ENCODE results near the gene TMED5.

DNA sequence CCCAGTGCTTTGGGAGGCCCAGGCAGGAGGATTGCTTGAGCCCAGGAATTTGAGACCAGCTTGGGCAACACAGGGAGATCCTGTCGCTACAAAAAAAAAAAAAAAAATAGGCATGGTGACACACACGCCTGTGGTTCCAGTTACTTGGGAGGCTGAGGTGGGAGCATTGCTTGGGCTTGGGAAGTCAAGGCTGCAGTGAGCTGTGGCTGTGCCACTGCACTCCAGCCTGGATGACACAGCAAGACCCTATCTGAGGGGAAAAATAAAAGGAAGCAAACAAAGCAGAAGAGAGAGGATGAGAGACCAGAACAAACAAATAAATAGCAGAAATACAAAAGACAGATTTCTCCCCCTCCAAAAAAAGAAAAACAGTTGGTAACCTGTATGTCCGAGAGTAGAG lies 67.1 kb downstream of the TMED5 start:
- TF ChIP-seq, protein P1, sequence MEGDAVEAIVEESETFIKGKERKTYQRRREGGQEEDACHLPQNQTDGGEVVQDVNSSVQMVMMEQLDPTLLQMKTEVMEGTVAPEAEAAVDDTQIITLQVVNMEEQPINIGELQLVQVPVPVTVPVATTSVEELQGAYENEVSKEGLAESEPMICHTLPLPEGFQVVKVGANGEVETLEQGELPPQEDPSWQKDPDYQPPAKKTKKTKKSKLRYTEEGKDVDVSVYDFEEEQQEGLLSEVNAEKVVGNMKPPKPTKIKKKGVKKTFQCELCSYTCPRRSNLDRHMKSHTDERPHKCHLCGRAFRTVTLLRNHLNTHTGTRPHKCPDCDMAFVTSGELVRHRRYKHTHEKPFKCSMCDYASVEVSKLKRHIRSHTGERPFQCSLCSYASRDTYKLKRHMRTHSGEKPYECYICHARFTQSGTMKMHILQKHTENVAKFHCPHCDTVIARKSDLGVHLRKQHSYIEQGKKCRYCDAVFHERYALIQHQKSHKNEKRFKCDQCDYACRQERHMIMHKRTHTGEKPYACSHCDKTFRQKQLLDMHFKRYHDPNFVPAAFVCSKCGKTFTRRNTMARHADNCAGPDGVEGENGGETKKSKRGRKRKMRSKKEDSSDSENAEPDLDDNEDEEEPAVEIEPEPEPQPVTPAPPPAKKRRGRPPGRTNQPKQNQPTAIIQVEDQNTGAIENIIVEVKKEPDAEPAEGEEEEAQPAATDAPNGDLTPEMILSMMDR (IDR thresholded peaks at IDR 0.05), result no peak
- TF ChIP-seq POLR2A (IDR thresholded peaks at IDR 0.05), result no peak

Data from right lobe of liver (tissue), 4 donors.